ENCODE results near the gene SSX2IP. TPM values are rescaled to one million over a fixed set of nuclear protein-coding genes. Genes with fewer than 3 reads are reported as not detected.

Gene SSX2IP
- 10 to 100 TPM in 1 of 4 donors, 1 to 10 TPM in 3; 9.6 to 13.7 (median 9.7) TPM for total RNA-seq

DNA sequence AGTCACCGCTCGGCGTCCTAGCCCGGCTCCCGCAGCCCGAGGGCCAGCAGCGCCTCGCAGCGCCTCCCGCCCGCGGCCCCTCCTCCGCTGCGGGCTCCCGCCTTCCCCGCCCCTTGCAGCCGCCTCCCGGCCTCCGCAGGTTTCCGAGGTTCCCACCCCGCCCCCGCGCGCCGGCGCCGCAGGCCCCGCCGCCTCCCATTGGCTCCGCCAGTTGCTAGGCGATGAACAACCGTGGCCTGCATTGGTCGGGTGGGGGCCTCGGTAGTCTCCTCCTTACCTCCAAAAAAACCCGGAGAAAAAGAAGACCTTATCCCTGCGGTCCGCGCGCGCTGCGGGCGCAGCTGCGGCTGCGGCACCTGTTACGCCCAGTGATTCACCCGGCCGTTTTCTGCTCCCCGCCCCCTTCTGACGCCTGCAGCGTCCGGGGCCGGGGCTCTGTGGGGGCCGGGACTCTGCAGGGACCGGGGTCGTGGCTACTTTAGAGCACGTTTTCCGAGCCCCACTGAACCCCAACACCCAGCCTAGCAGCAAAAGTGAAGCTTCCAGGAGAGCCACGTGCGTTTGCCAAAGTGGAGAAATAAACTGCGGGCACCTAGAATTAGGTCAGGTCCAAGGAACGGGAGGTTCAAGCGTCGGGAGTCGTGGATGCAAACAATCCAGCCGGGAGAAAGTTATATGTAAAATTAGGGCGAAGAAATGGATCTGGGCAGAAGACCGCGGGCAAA is at the start of gene SSX2IP:
TSS of gene SSX2IP (minus strand) at position 65 of the 725 bp plus-strand sequence. CDS start 19,242 bp downstream, outside the sequence.
- no peaks in the 10 kb centered on the region for H3K36me3 ChIP-seq
- intact Hi-C loops (cut with DNase I): loop anchor here (5.0 kb wide), 1 partner anchor 37 kb away; no protein-coding TSS in a partner anchor
- WGBS: under 1% methylated on average over 27 of the region's 68 CpGs
- H3K9me3 ChIP-seq: no peaks in the 10 kb centered on the region
- DNase-seq (ENCODE audit: extremely low spot score): peak; percentile 99
- TF ChIP-seq POLR2AphosphoS5 (IDR thresholded peaks at IDR 0.05): peak; percentile 74 to 77
- no peak for TF ChIP-seq EP300 (IDR thresholded peaks at IDR 0.05)
- H3K27ac ChIP-seq (replicated peaks in 1 of 4): peak within 1 kb of the TSS; percentile 88 to 95 (median 92)
- H3K4me3 ChIP-seq: peak within 1 kb of the TSS; percentile 88 to 93 (median 90)
- H3K27me3 ChIP-seq: no peaks in the 10 kb centered on the region
- peaks cover 9 to 35% (median 23%) of the 10 kb centered on the region in 4 donors for H3K4me1 ChIP-seq

DNA sequence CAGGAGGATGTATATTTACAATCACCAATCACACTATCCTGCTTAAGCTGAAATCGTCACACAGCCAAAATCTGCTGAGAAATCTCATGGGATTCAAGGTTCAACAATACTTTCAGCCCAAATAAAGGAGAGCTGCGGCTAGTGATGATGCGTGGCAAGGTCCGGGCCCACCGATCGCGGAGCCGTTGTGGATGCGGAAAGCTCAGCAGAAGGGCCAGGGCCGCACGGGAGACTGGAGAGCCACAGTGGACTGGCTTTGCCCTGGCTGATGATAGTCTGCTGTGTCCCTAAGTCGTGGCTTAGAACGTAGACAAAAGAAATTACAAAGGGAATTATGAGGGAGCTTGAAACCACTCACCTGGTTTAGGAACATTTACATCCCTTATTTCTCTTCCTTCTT is 48.0 kb upstream of the SSX2IP start:
- no peak for DNase-seq (ENCODE audit: extremely low spot score)
- intact Hi-C loops (cut with DNase I): loop anchor here (5.0 kb wide), 1 partner anchor 51 kb away; no protein-coding TSS in a partner anchor
- H3K36me3 ChIP-seq: no peaks in the 10 kb centered on the region
- 95% methylated on average over 13 of the region's 13 CpGs for WGBS
- no peaks in the 10 kb centered on the region for H3K4me1 ChIP-seq
- H3K27ac ChIP-seq (replicated peaks in 1 of 4): no peak overlapping the region
- no peaks in the 10 kb centered on the region for H3K27me3 ChIP-seq
- no peaks in the 10 kb centered on the region for H3K9me3 ChIP-seq
- TF ChIP-seq EP300 (IDR thresholded peaks at IDR 0.05): no peak
- no peak for TF ChIP-seq POLR2A (IDR thresholded peaks at IDR 0.05; ENCODE audit: low read depth)
- TF ChIP-seq POLR2AphosphoS5 (IDR thresholded peaks at IDR 0.05): no peak
- TF ChIP-seq CTCF (IDR thresholded peaks at IDR 0.05): no peak
- H3K4me3 ChIP-seq: no peak overlapping the region

DNA sequence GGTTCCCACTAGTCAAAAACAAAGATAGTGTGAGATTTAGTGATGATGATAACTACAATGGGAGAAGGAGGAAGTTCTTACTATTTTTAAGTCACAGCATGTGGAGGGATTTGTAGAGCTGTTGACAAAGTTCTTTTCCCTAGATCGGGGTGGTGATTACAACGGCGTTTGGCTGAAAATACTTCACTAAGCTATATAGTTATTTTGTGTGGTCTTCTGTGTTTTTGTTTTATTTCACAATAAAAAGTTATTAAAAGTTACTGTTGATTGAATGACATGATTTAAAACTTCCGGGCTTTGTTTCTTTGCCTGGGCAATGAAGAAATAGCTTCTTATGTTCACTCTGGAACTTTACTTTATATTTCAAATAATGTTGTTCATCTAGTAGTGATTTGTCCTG is 47.3 kb upstream of the SSX2IP start:
- no peaks in the 10 kb centered on the region for H3K27me3 ChIP-seq
- H3K4me3 ChIP-seq: no peak overlapping the region
- intact Hi-C loops (cut with DNase I): loop anchor here (5.0 kb wide), 1 partner anchor 50 kb away; no protein-coding TSS in a partner anchor
- no peak overlapping the region for H3K27ac ChIP-seq (replicated peaks in 1 of 4)
- H3K36me3 ChIP-seq: no peaks in the 10 kb centered on the region
- TF ChIP-seq CTCF (IDR thresholded peaks at IDR 0.05): no peak
- no peak for TF ChIP-seq POLR2A (IDR thresholded peaks at IDR 0.05; ENCODE audit: low read depth)
- TF ChIP-seq EP300 (IDR thresholded peaks at IDR 0.05): no peak
- no peak for TF ChIP-seq POLR2AphosphoS5 (IDR thresholded peaks at IDR 0.05)
- 75% methylated on average over 4 of the region's 4 CpGs for WGBS
- DNase-seq (ENCODE audit: extremely low spot score): no peak
- no peaks in the 10 kb centered on the region for H3K4me1 ChIP-seq
- H3K9me3 ChIP-seq: no peaks in the 10 kb centered on the region

- no peaks in the 10 kb centered on the region for H3K36me3 ChIP-seq
- H3K27ac ChIP-seq (replicated peaks in 1 of 4): no peak overlapping the region
- no peaks in the 10 kb centered on the region for H3K4me1 ChIP-seq
- TF ChIP-seq POLR2A (IDR thresholded peaks at IDR 0.05; ENCODE audit: low read depth): no peak
- no peak for TF ChIP-seq POLR2AphosphoS5 (IDR thresholded peaks at IDR 0.05)
- no peak for TF ChIP-seq EP300 (IDR thresholded peaks at IDR 0.05)
- TF ChIP-seq CTCF (IDR thresholded peaks at IDR 0.05): no peak
- H3K4me3 ChIP-seq: no peak overlapping the region
- intact Hi-C loops (cut with DNase I): loop anchor here (5.0 kb wide), 1 partner anchor 50 kb away; no protein-coding TSS in a partner anchor
- 92% methylated on average over 3 of the region's 3 CpGs for WGBS
- H3K27me3 ChIP-seq: no peaks in the 10 kb centered on the region
- no peaks in the 10 kb centered on the region for H3K9me3 ChIP-seq
- DNase-seq (ENCODE audit: extremely low spot score): no peak
These were observed 46.7 kb upstream of the SSX2IP start for GRCh38 chr1:84736944-84737343.

GRCh38 chr1:84736445-84736844 is 46.2 kb upstream of the SSX2IP start:
- Histone ChIP-seq H3K4me1 (no peaks in the 10 kb centered on the region), H3K4me3 (no peak overlapping the region), H3K36me3 (no peaks in the 10 kb centered on the region), H3K9me3 (no peaks in the 10 kb centered on the region), H3K27me3 (no peaks in the 10 kb centered on the region), H3K27ac (replicated peaks in 1 of 4) (no peak overlapping the region)
- intact Hi-C loops (cut with DNase I): loop anchor here (5.0 kb wide), 1 partner anchor 49 kb away; no protein-coding TSS in a partner anchor
- TF ChIP-seq EP300 (IDR thresholded peaks at IDR 0.05) (no peak), CTCF (IDR thresholded peaks at IDR 0.05) (no peak), POLR2AphosphoS5 (IDR thresholded peaks at IDR 0.05) (no peak), POLR2A (IDR thresholded peaks at IDR 0.05; ENCODE audit: low read depth) (no peak)
- no peak for DNase-seq (ENCODE audit: extremely low spot score)

Measured in esophagus muscularis mucosa (tissue), 4 donors.